ENCODE data around the gene RAPGEF1. TPM values are rescaled to one million over a fixed set of nuclear protein-coding genes. Genes with fewer than 3 reads are reported as not detected.

The RAPGEF1 gene
- total and polyA plus RNA-seq, 2 experiments from 2014 or later = 9.9 to 82.8 TPM

DNA sequence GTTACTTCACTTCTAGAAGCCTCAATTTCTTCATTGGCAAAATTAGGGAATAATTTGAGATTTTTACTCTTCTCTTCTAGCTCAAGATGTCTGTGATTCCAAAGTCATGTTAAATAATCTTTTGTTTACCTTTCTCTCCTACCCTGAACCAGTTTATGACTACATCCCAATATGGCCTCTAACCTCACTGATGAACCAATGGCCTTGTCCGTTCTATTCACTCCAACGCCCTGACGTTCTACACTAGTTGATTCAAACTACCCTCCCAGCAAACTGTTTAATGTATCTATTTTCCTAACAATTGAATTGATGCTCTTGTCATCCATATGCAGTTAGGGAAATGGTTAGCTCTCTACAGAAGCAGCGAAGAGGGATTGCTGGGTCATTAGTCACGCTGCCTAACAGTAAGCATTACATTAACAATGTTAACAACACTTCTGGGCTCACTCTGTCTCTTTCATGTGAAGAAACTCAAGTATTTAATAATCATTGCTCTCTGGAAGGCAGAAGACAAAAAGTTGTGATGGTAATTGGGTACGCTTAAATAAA, 38.0 kb downstream of the RAPGEF1 start:
- peak overlapping the region; percentile 91 for H3K27ac ChIP-seq (ENCODE audit: low read depth)
- Mint-ChIP-seq H3K36me3 (ENCODE audit: low read depth) (no peaks in the 10 kb centered on the region), H3K4me3 (no peak overlapping the region; the same call in 2 of the 3 replicates), H3K4me1 (peaks cover 84% of the 10 kb centered on the region), H3K27ac (peak overlapping the region; percentile 87), H3K27me3 (ENCODE audit: insufficient read depth, low read depth, poor library complexity) (peaks cover 6% of the 10 kb centered on the region), H3K9me3 (no peaks in the 10 kb centered on the region; the same call in 2 of the 3 replicates)
- H4K20me1 ChIP-seq (replicated peaks; ENCODE audit: insufficient read depth) = no peaks in the 10 kb centered on the region
- H3K79me2 ChIP-seq (replicated peaks; ENCODE audit: insufficient read depth) = peaks cover 76% of the 10 kb centered on the region
- no peaks in the 10 kb centered on the region for H3K27me3 ChIP-seq (ENCODE audit: insufficient read depth)
- H2AFZ ChIP-seq = no peak overlapping the region
- DNase-seq (ENCODE audit: low spot score) (peak; percentile 66), ATAC-seq (peak; percentile 11; the same call in 2 of the 3 replicates)
- TF ChIP-seq NANOG (IDR thresholded peaks at IDR 0.05; ENCODE audit: borderline replicate concordance) = peak; percentile 71
- TF ChIP-seq, protein P1, sequence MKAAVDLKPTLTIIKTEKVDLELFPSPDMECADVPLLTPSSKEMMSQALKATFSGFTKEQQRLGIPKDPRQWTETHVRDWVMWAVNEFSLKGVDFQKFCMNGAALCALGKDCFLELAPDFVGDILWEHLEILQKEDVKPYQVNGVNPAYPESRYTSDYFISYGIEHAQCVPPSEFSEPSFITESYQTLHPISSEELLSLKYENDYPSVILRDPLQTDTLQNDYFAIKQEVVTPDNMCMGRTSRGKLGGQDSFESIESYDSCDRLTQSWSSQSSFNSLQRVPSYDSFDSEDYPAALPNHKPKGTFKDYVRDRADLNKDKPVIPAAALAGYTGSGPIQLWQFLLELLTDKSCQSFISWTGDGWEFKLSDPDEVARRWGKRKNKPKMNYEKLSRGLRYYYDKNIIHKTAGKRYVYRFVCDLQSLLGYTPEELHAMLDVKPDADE (IDR thresholded peaks at IDR 0.05) = no peak
- H3K4me3 ChIP-seq = no peak overlapping the region
- no peaks in the 10 kb centered on the region for H3F3A ChIP-seq (replicated peaks; ENCODE audit: low read depth)
- no peaks in the 10 kb centered on the region for H3K9me2 ChIP-seq (ENCODE audit: insufficient read depth)
- no peaks in the 10 kb centered on the region for H3K36me3 ChIP-seq (ENCODE audit: insufficient read depth)
- peak overlapping the region; percentile 25 for H3K4me2 ChIP-seq
- peaks cover 77% of the 10 kb centered on the region for H3K4me1 ChIP-seq (ENCODE audit: insufficient read depth)

DNA sequence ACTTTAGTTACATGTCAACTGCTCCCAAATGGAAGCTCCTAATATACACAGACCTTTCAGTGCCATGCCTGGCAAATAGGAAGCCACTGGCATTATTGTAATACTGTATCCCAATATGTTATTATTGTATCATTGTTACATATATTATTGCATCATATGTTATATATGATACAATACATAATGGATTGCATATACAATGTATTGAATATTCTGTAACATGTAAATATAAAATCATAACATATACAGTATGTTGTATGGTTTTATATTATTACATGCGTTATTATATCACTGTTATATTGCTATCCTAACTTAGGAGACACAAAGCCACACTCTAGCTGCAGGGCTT, 38.5 kb downstream of the RAPGEF1 start:
- no peaks in the 10 kb centered on the region for H4K20me1 ChIP-seq (replicated peaks; ENCODE audit: insufficient read depth)
- H3K36me3 Mint-ChIP-seq (ENCODE audit: low read depth) = no peaks in the 10 kb centered on the region
- no peaks in the 10 kb centered on the region for H3F3A ChIP-seq (replicated peaks; ENCODE audit: low read depth)
- H3K9me2 ChIP-seq (ENCODE audit: insufficient read depth) = no peaks in the 10 kb centered on the region
- H2AFZ ChIP-seq = no peak overlapping the region
- ATAC-seq (no peak), DNase-seq (ENCODE audit: low spot score) (no peak)
- H3K4me3 Mint-ChIP-seq = no peak overlapping the region
- peak overlapping the region; percentile 87 for H3K27ac Mint-ChIP-seq
- no peaks in the 10 kb centered on the region for H3K36me3 ChIP-seq (ENCODE audit: insufficient read depth)
- peaks cover 84% of the 10 kb centered on the region for H3K4me1 Mint-ChIP-seq
- peaks cover 6% of the 10 kb centered on the region for H3K27me3 Mint-ChIP-seq (ENCODE audit: insufficient read depth, low read depth, poor library complexity)
- peak overlapping the region; percentile 9; the same call in 1 of the 2 replicates for H3K4me2 ChIP-seq
- peaks cover 71% of the 10 kb centered on the region for H3K79me2 ChIP-seq (replicated peaks; ENCODE audit: insufficient read depth)
- no peaks in the 10 kb centered on the region; the same call in 2 of the 3 replicates for H3K9me3 Mint-ChIP-seq
- H3K27me3 ChIP-seq (ENCODE audit: insufficient read depth) = no peaks in the 10 kb centered on the region
- H3K4me3 ChIP-seq = no peak overlapping the region
- TF ChIP-seq CREB1 (CRISPR knock-in tag; IDR thresholded peaks at IDR 0.05; ENCODE audit: low read depth) = no peak
- TF ChIP-seq EZH2 (IDR thresholded peaks at IDR 0.05; ENCODE audit: low read depth, unreplicated experiment) = no peak
- TF ChIP-seq, protein P2, sequence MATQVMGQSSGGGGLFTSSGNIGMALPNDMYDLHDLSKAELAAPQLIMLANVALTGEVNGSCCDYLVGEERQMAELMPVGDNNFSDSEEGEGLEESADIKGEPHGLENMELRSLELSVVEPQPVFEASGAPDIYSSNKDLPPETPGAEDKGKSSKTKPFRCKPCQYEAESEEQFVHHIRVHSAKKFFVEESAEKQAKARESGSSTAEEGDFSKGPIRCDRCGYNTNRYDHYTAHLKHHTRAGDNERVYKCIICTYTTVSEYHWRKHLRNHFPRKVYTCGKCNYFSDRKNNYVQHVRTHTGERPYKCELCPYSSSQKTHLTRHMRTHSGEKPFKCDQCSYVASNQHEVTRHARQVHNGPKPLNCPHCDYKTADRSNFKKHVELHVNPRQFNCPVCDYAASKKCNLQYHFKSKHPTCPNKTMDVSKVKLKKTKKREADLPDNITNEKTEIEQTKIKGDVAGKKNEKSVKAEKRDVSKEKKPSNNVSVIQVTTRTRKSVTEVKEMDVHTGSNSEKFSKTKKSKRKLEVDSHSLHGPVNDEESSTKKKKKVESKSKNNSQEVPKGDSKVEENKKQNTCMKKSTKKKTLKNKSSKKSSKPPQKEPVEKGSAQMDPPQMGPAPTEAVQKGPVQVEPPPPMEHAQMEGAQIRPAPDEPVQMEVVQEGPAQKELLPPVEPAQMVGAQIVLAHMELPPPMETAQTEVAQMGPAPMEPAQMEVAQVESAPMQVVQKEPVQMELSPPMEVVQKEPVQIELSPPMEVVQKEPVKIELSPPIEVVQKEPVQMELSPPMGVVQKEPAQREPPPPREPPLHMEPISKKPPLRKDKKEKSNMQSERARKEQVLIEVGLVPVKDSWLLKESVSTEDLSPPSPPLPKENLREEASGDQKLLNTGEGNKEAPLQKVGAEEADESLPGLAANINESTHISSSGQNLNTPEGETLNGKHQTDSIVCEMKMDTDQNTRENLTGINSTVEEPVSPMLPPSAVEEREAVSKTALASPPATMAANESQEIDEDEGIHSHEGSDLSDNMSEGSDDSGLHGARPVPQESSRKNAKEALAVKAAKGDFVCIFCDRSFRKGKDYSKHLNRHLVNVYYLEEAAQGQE (IDR thresholded peaks at IDR 0.05; ENCODE audit: unreplicated experiment) = no peak
- no peak for TF ChIP-seq ZNF114 (CRISPR knock-in tag; IDR thresholded peaks at IDR 0.05)
- TF ChIP-seq ZNF331 (CRISPR knock-in tag; IDR thresholded peaks at IDR 0.05; ENCODE audit: low read depth) = no peak
- TF ChIP-seq NANOG (IDR thresholded peaks at IDR 0.05; ENCODE audit: borderline replicate concordance) = no peak
- TF ChIP-seq, protein P1 (IDR thresholded peaks at IDR 0.05) = no peak
- H3K4me1 ChIP-seq (ENCODE audit: insufficient read depth) = peaks cover 77% of the 10 kb centered on the region
- H3K27ac ChIP-seq (ENCODE audit: low read depth) = peak overlapping the region; percentile 91
